GM20431 (cell line): ENCODE measurements around the gene LINC00305.

Source experiments
- in situ Hi-C: fragments of 300-500 bp; cut with MseI, MboI; formaldehyde crosslinking; loops from one replicate; pipeline ENCODE4 v1.15.0; 2020; ENCODE audit warnings: low sequenced_read_pairs; ENCODE audit not compliant: unreplicated experiment

The LINC00305 gene

GRCh38 chr18:64116571-64117175 is 32.2 kb downstream of the LINC00305 start:
- in situ Hi-C loops, result no loop called here

DNA sequence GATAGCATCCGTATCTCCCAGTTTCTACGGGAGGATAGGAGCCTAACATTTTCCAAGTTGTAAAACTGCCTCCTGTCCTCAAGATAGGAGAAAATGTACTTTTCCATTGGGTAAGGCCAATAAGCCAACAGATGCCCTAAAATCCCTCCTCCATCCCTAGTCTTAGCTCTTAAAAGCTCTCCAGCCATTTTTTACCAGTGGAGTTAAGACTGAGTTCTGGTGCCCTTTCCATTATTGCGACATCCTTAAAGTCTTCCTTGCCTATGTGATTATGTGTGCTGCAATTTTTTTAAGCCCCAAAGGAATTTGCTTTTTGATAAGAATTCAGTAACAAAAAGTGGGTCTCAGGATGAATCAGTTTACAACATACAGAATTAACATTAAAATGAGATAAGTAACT is 33.0 kb downstream of the LINC00305 start:
- in situ Hi-C loops, result no loop called here

DNA sequence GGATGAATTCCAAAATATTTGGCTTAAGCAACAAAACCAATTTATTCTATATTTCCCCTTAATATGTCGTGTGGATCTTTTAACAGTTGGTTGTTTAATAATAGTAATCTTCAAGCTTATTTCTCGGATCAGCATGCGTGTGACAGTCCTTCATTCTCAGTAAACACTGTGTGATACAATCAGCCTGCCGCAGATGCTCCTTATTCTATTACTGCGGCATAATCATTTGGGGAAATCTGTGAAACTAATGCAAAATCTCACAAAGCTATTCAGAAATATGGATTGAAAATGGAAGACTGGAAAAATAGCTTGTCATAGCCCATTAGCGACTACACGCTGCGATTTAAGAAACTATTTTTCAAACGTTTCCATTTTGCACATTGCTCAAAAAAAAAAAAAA is 36.9 kb downstream of the LINC00305 start:
- in situ Hi-C loops, result no loop called here

GRCh38 chr18:64110692-64111480 is 38.0 kb downstream of the LINC00305 start:
- in situ Hi-C loops, result no loop called here

DNA sequence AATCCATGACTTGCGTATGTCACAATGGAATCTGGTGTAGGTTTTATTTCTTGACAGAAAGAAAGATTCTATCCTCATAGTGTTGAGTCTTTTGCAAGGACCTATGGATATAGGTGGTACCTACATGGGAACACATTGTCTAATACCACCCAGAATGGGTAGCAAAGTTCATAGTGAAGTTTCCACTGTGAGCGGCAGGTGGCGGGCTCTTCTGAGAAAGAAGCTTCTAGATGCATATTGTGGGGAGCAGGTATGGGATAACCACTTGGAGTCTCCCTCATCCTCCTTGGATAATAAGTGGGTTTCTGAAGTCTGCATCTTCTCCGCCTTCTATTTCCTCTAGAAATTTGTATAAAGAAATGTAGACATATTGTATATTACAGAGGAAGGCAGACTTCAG is 44.9 kb downstream of the LINC00305 start:
- in situ Hi-C loops, result no loop called here

DNA sequence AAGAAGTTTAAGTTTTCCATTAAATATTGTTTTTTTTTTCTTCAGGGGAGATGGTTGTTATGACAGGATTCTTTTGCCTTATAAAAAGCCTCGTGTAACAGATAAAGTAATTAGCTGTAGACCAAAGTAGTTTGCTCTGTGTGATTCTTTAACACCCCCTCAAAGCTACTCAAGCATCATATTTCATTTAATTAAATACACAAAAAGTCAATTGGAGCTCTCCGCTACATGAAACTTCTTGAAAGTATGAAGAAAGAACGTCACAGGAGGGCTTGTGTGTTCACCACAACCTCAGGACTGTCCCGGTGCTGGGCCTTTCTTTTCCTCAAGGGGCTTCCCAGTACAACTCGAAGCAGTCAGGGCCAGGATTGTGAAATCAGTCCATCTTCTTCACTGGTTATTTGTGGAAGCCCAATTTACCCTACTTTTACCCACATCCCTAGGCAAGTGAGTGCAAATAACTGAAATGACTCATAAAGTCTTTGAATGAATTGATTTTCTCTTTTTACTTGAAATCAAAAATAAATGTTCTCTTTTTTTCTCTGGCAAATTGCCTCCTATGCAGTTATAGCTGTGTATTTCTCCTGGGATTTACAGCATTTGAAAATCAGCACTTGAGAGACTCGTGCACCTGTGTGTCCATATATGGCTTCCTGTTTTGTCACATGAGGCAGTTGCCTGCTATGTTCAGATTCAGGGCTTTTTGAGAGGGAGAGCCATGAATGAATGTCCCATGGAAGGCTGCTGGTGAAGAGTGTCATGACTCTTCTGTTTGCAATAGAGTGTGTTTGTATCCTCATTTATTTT is 48.6 kb downstream of the LINC00305 start:
- in situ Hi-C loops, result no loop called here

- in situ Hi-C loops, result no loop called here
These were observed 49.6 kb downstream of the LINC00305 start for GRCh38 chr18:64099244-64099643.

- in situ Hi-C loops, result no loop called here
These were observed 51.4 kb downstream of the LINC00305 start for GRCh38 chr18:64097497-64097896.

- in situ Hi-C loops, result no loop called here
These were observed 53.8 kb downstream of the LINC00305 start for GRCh38 chr18:64095056-64095455.

- in situ Hi-C loops, result no loop called here
These were observed 54.7 kb downstream of the LINC00305 start for GRCh38 chr18:64094210-64094609.

DNA sequence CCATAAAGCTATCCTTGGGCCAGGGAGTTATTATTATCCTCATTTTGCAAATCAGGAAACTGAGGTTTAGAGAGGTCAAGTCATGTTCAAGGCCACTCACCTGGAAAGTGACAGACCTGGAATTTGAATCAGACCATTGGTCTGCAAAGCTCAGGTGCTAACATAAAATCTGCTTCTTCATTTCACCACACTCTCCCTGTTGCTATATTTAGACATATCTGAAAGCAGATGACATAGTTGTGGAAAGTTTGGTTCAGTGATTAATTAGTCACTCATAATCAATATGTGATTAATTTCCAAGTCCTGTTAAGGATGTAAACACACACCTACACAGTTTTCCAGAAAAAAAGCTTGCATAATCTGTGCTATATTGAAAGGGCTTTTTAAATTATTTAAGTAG is 57.4 kb downstream of the LINC00305 start:
- in situ Hi-C loops, result no loop called here

DNA sequence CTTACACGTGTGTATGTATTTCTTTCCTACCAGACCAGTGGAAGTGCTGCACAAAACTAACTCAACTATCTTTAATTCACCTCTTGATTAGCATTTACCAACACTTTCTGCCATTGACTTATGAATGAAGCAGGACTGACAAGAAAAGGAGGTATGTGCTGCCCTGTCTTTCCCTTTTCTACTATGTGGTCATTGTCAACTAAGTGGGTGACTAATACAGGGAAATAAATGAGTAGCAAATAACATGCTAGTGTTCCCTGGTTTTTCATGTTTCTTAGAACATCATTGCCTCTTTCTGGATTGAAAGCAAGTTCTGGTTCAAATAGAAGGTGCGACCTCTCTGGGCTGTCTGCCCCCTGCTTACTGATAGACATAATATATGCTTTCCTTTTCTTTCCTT is 58.0 kb downstream of the LINC00305 start:
- in situ Hi-C loops, result no loop called here

- in situ Hi-C loops, result no loop called here
These were observed 65.0 kb downstream of the LINC00305 start for GRCh38 chr18:64083916-64084315.

DNA sequence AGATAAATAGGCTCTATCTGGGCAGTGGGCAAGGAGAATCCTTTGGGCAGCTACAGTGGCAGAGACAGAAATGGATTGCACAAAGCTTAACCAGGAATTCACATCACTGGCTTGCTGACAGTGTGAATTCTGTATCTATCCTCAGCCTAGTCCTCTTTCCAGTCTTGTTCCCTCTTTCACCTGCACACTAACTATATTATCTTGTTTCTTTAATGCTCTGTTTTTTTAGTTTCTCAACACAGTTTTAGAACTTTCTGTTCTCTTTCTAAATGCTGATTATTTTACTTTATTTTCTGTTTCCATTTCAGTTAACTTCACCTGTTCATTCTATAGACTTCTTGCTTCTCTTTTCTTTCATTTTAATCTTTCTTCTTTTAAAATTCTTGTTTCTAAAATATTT is 66.4 kb downstream of the LINC00305 start:
- in situ Hi-C loops, result no loop called here

DNA sequence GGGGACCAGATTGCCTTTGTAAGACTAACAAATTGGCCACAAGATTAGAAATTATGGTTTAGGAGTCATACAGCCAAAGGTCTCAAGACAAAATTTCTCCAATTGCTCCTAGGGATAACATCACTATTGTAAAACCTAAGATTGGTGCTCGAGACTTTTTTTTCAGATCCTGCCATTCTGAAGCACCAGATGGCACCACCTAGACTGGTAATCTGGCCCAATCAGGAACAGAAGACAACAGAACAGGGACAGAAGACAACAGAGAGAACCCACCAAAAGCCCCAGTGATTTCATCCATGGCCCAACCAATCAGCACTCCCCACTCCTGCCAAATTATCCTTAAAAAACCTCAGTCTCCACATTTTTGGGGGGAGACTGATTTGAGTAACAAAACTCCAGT is 66.8 kb downstream of the LINC00305 start:
- in situ Hi-C loops, result no loop called here

- in situ Hi-C loops, result no loop called here
These were observed 74.9 kb downstream of the LINC00305 start for GRCh38 chr18:64073971-64074370.

DNA sequence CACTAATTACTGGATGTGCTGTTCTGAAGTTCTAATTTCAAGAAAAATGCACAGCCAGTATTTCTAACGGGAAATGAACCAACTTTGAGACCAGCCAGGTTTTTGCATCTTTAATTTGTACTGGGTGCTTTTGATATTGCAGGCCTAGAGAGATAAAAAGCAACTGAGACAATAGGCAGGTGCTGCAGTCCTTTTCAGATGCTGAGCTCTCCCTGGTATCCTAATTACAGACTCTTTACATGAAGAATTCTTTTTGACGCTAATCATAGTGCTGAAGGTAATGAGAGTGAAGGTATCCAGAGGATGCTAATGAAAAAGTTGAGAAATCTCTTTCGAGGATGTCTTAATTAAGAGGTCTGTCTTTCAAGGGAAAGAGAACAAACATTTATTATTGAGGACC is 93.9 kb downstream of the LINC00305 start:
- in situ Hi-C loops, result no loop called here

- in situ Hi-C loops, result no loop called here
These were observed 95.6 kb downstream of the LINC00305 start for GRCh38 chr18:64053246-64053645.

DNA sequence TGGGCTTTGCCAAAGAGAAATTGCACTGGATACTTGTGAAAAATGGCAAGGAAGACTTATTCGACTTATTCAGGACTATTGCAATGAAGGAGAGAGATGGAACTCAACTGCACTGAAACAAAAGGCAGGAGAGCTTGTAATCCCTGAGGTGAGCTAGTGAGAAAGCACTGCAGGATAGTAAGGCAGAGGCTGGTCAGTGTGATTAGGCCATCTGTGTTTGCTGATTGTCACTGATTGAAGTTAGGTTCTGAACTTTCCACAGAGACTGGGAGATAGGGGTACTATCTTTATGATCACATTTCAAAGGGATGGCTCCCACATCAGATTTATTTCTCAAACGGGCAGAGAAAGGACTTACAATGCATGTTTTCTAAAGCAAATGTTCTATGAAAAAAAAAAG is 96.1 kb downstream of the LINC00305 start:
- in situ Hi-C loops, result no loop called here

DNA sequence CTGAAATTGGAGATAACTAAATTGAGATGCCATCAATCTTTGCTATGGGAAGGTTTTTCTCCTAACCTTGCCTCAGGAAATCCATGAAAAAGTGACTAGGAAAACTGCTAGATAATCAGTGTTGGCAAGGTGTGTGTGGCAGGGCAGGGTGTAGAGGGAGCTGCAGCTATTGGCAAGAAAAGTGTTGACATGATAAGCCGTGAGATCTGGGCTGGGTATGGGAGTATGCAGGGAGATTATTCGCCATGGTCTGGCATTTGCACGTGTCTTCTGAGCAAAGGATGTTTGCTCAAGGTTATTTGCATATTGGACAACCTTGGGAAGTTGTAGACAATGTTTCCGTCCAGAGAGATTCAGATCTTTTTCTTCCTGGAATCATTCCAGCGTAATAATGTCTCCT is 104.3 kb downstream of the LINC00305 start:
- in situ Hi-C loops, result no loop called here

- in situ Hi-C loops, result no loop called here
These were observed 106.0 kb downstream of the LINC00305 start for GRCh38 chr18:64042728-64043358.
